Hematopoietic multipotent progenitor cell (in vitro differentiated cells): ENCODE data around the gene IFI27L1. TPM values are rescaled to one million over a fixed set of nuclear protein-coding genes. Genes with fewer than 3 reads are reported as not detected.
"Not testable (repeated sequence)": the region's sequence is repeated elsewhere in the genome, so short reads cannot be mapped to it uniquely, and the experiment has no call there.

Experiments used
- DNase-seq, 3 donors: peaks; one replicate each; pipeline ENCODE4 v3.0.0-alpha.2; 2011 to 2015; ENCODE audit warnings: low read depth in 2 of 3, low spot score in 2 of 3
- total RNA-seq: library from RNA; depleted of rRNA; stranded (reverse); fragments of >200 nt; gene quantifications from one replicate; pipeline ENCODE4 v1.2.3, GENCODE V29; 2012

IFI27L1 gene
- total RNA-seq, 1 donor = 14.8 TPM

- DNase-seq = no peak
Measured at GRCh38 chr14:94047581-94047980, 33.5 kb upstream of the IFI27L1 start.

GRCh38 chr14:94048691-94049624, 32.2 kb upstream of the IFI27L1 start:
- no peak for DNase-seq

DNA sequence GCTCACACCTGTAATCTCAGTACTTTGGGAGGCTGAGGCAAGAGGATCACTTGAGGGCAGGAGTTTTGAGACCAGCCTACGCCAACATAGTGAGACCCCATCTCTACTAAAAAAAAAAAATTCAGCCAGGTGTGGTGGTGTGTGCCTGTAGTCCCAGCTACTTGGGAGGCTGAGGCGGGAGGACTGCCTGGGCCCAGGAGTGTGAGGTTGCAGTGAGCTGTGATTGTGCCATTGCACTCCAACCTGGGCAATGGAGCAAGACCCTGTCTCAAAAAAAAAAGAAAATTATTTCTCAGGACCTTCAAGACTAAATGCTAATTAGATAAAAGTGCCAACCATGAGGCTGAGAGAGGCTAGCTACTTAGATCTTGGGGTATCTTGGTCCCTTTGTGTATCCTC, 31.5 kb upstream of the IFI27L1 start:
- no peak for DNase-seq

GRCh38 chr14:94050231-94050880, 30.8 kb upstream of the IFI27L1 start:
- no peak for DNase-seq

- DNase-seq = peak in 1 of 3 donors; percentile 18
Measured at GRCh38 chr14:94051115-94051514, 30.0 kb upstream of the IFI27L1 start.

DNA sequence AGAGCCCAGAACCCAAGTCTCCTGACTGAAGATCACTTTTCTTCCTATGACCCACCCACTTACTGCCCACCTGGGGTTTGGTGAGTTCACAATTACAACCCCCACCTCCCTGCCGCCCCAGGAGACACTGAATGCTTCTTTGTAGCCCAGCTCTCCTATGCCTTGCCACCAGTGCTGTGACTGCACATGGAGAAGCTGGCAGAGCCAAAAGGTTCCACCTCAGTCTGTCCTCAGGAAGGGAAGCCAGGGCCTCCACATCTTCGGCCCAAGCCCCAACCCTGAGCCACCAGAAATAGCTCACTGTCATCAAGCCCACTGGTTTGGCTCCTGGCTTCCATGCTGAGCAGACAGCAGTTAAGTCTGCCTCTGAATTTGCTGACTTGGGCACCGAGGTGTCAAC, 29.3 kb upstream of the IFI27L1 start:
- DNase-seq = no peak

DNA sequence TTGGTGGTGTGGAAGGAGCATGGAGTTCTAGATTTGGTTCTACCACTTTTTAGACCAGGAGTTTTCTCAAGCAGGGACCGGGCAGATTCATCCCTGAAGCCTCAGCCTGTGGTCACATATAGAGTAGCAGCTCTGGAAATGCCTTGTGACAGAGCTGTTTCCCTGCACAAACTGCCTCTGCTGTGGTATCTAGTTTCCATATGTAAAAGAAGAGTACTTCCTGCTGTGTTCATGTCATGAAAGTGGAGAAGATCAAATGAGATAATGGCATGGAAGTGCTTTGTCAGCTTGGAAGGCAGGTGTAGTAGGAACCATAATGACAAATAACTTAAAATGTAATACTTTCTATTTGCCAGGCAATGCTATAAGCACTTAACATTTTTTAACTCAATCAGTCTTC, 28.9 kb upstream of the IFI27L1 start:
- DNase-seq = no peak

DNA sequence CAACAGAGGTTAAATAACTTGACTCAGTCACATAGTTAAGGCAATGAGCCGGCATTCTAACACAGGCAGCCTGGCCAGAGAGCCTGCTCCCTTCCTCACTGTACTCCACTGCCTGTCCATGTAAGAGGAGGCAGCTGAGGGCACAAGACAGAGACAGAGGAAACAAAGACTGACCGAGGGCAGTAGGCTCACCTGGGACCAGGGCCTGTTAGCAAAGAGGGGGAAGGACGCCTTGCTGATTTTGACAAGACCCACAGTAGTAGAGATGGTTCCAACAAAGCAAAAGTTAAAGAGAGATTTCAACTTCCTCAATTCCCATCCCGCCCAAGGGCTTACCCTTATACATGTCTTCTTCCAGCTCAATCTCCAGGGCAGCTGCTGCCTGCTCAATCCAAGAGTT, 28.4 kb upstream of the IFI27L1 start:
- DNase-seq = no peak

- no peak for DNase-seq
Measured at GRCh38 chr14:94054401-94054800, 26.7 kb upstream of the IFI27L1 start.

DNA sequence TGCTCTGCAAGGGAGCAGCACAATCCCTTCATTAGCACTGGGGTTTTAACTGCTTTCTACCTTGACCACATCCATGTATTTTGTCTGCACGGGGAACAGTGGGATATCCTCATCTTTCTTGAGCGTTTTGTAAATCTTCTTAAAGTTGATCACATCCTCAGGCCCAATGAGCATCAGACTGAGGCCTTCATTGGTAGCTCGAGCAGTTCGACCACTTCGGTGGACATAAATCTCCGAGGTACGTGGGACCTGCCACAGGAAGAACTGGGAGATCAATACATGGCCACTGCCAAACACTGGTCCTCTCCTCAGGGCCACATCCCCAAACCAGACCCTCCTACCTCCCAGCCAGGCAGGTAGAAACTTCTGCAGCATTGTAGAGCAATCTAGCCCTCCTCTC, 26.2 kb upstream of the IFI27L1 start:
- DNase-seq = no peak

DNA sequence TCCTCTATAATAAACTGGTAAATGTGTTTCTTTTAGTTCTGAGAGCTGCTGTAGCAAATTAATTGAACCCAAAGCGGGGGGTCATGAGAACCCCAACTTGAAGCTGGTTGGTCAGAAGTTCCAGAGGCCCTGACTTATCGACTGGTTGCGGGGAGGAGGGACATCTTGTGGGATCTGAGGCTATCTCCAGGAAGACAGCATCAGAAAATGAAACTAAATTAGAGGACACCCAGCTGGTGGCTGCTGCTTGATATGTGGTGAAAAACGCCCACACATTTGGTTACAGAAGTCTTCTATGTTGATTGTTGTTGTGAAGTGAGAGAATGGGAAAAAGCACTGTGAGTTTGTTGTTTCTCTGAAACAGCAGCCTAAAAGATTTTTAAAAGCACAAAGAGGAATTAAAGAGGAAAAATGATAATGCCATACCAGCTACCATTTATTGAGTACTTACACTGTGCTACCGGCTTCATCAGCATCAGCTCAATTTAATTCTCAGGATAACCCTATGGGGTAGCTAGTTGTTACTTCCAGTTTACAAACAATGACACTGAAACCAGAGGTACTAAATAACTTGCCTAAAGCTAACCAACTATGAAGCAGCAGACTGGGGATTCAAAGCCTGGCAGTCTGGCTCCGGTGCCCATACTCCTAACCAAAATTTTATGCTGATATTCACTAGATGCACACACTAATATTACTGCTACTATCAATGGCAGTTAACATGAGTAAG, 24.4 kb upstream of the IFI27L1 start:
- DNase-seq = no peak

GRCh38 chr14:94058128-94058673, 22.9 kb upstream of the IFI27L1 start:
- DNase-seq = no peak

DNA sequence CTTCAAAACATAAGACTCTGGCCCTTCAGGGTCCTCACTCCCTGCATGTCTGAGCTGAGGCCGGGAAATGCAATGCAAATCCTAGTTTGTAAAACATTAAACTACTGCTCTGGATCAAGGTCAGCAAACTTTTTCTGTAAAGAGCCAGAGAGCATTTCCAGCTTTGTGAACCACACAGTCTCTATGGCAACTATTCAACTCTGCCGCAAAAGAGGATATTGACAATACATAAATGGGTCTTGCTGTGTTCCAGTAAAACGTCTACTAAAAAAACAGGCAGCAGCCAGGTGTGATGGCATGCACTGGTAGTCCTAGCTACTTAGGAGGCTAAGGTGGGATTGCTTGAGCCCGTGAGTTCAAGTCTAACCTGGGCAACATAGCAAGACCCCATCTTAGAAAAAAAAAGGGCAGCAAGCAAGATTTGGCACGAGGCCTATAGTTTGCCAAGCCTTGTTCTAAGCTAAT, 22.4 kb upstream of the IFI27L1 start:
- no peak for DNase-seq

DNA sequence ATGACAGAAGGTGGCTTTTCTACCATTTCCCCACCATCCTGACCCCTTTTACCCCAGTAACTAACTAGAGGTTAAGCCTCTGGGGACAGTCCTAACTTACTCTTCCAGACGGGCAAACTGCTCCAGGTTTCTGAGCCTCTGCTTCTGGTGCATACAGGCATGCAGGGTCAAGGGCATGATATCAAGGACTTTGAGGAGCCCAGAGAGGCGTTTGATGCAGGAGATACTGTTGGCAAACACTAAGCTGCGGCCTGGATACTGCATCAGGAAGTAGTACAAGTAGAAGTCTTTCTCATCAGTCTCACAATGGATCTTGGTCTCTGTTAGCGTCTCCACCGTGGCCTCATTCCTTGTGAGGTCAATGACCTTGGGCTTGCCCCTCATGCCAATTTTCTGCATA, 21.1 kb upstream of the IFI27L1 start:
- DNase-seq = no peak

GRCh38 chr14:94062344-94062940, 18.7 kb upstream of the IFI27L1 start:
- DNase-seq = no peak

GRCh38 chr14:94066089-94066676, 14.9 kb upstream of the IFI27L1 start:
- DNase-seq = no peak

DNA sequence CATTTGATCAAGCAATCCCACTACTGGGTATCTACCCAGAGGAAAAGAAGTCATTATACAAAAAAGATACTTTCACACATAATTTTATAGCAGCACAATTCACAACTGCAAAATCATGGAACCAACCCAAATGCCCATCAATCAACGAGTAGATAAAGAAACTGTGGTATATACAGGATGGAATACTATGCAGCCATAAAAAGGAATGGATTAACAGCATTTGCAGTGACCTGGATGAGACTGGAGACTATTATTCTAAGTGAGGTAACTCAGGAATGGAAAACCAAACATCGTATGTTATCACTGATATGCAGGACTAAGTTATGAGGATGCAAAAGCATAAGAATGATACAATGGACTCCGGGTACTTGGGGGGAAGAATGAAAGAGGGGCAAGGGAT, 9.0 kb upstream of the IFI27L1 start:
- DNase-seq = not testable (repeated sequence)

DNA sequence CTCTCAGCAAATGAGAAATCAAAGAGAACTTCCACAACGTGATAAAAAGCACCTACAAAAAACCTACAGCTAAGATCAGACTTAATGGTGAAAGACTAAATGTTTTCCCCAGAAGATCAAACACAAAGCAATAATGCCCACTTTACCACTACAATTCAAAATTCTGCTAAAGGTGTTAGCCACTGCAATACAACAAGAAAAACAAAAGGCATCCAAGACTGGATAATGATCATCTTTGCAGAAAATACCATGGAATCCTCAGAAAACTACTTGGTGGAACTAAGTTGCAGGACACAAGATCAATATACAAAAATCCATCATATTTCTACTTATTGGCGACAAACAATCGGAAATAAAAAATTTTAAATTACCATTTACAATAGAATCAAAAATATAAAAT, 6.6 kb upstream of the IFI27L1 start:
- no peak for DNase-seq

DNA sequence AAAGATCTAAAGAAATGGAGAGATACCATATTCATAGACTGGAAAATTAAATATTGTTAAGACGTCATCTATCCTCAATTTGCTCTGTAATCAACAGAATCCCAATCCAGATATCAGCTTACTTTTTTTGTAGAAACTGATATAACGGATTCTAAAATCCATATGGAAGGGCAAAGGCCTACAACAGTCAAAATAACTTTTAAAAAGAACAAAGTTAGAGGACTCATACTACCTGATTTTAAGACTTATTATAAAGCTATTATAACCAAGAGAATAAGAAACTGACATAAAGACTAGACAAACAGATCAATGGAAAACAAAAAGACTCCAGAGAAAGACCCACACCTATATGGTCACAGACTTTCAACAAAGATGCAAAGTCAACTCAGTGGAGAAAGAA, 6.1 kb upstream of the IFI27L1 start:
- no peak for DNase-seq

DNA sequence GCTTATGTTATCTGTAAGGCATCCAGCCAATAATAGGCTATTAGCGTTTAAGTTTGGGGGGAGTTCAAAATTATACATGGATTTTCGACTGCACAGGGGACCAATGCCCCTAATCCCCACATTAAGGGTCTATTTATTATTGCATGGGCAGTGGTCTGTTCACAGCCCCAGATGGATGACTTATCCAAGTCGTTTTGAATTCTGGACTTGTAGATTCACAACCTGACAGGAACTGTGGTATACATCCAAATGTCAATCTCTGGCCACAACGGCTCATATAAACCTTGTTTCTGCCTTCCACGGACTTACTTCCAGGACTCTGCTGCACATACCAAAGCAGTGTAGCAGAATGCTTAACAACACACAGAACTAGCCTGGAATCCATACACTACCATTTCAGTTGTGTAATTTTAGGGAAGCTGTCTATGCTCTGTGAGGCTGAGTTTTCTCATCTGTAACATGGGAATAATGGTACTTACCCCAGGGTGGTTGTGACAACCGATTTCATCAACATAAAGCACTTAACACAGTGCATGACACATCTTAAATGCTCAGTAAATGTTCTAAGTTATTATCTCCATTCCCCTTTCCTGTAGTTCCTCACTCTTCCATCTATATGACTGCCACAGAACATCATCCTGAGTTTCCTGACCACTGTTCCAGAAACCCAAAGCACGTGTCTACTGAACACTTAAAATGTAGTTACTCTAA, 3.8 kb upstream of the IFI27L1 start:
- no peak for DNase-seq
